Endothelial cell of umbilical vein (primary cell): Measurements from ENCODE around the gene CACNA2D3. TPM values are rescaled to one million over a fixed set of nuclear protein-coding genes. Genes with fewer than 3 reads are reported as not detected.

Experiments
- BruUV-seq: library from RNA; stranded (reverse); fragments of 400-500 nt; replicated peaks from 2 replicates; lab custom pipeline; 2021; lab: Mats Ljungman, UMichigan
- CTCF ChIA-PET: fragments of 300-600, 350-600 bp; sonication (Branson Sonifier 250); formaldehyde crosslinking; loops from one replicate; lab custom pipeline; 2021; ENCODE audit warnings: antibody characterized with exemption, inconsistent platforms; lab: Charles Lee
- POLR2A ChIA-PET: fragments of 300-600, 350-600 bp; sonication (Branson Sonifier 250); formaldehyde crosslinking; loops from one replicate; lab custom pipeline; 2021; ENCODE audit warnings: antibody characterized with exemption, inconsistent platforms; lab: Charles Lee
- DNase-seq: peaks from one replicate; pipeline ENCODE4 v3.0.0-alpha.2; 2011; ENCODE audit warnings: low read depth, low spot score
- FAIRE-seq: peaks from 2 replicates; lab custom pipeline; 2011; peaks lifted over from hg19 to GRCh38; lab: Jason Lieb, UNC
- H2AFZ ChIP-seq: 2 replicates; pipeline ENCODE4 v1.6.0; 2012; ENCODE audit warnings: low read depth, low read length, control low read depth, inconsistent platforms
- H3K27ac ChIP-seq: 2 replicates; pipeline ENCODE4 v1.5.1; 2011; ENCODE audit warnings: low read depth, mild to moderate bottlenecking, control low read depth, low read length, moderate library complexity; ENCODE audit not compliant: insufficient read depth
- H3K27me3 ChIP-seq, 2 experiments: 2 replicates each; pipeline versions ENCODE4 v1.6.0 to v1.6.1; 2011; ENCODE audit warnings: low read length in 2 of 2, mixed read lengths in 1 of 2; ENCODE audit not compliant: control insufficient read depth in 2 of 2, insufficient read depth in 2 of 2
- H3K36me3 ChIP-seq, 2 experiments: 2 replicates in 1 of 2; 3 replicates in 1 of 2; pipeline ENCODE4 v1.5.1; 2011; ENCODE audit warnings: low read length in 2 of 2, mild to moderate bottlenecking in 1 of 2, moderate library complexity in 1 of 2; ENCODE audit not compliant: control insufficient read depth in 2 of 2, insufficient read depth in 2 of 2; ENCODE audit errors: extremely low read depth in 1 of 2
- H3K4me1 ChIP-seq: 3 replicates; pipeline ENCODE4 v1.5.1; 2011; ENCODE audit warnings: mild to moderate bottlenecking, low read length; ENCODE audit not compliant: control insufficient read depth, insufficient read depth; ENCODE audit errors: extremely low read depth
- H3K4me2 ChIP-seq: 2 replicates; pipeline ENCODE4 v1.6.1; 2011; ENCODE audit warnings: low read length, control low read depth, mixed read lengths; ENCODE audit not compliant: insufficient read depth
- H3K4me3 ChIP-seq, 3 experiments: fragments of 200-600 bp in 1 of 3; sonication (generic), shearing (Covaris generic) in 1 of 3; replicated peaks in 1 of 3; 2 replicates each; pipeline ENCODE4 v1.5.1; 2011 to 2016; ENCODE audit warnings: control low read depth in 3 of 3, low read length in 3 of 3, mild to moderate bottlenecking in 2 of 3, inconsistent platforms in 1 of 3, low read depth in 1 of 3, moderate library complexity in 1 of 3; ENCODE audit not compliant: insufficient read depth in 1 of 3
- H3K79me2 ChIP-seq: 2 replicates; pipeline ENCODE4 v1.6.0; 2012; ENCODE audit warnings: low read length, inconsistent platforms; ENCODE audit not compliant: control insufficient read depth, insufficient read depth
- H3K9ac ChIP-seq: replicated peaks from 2 replicates; pipeline ENCODE3; 2011; ENCODE audit warnings: low read length, control low read depth; ENCODE audit not compliant: insufficient read depth; ENCODE audit errors: extremely low read depth
- H3K9me1 ChIP-seq: replicated peaks from 3 replicates; pipeline ENCODE4 v1.6.0; 2011; ENCODE audit warnings: mild to moderate bottlenecking, low read length; ENCODE audit not compliant: control insufficient read depth, insufficient read depth; ENCODE audit errors: extremely low read depth
- H3K9me3 ChIP-seq: replicated peaks from 2 replicates; pipeline ENCODE4 v1.5.1; 2012; ENCODE audit warnings: low read length, inconsistent platforms; ENCODE audit not compliant: control insufficient read depth, insufficient read depth
- H4K20me1 ChIP-seq: replicated peaks from 2 replicates; pipeline ENCODE3; 2011; ENCODE audit warnings: mild to moderate bottlenecking, low read length; ENCODE audit not compliant: control insufficient read depth, insufficient read depth; ENCODE audit errors: extremely low read depth
- EZH2 ChIP-seq: IDR thresholded peaks from 2 replicates; pipeline ENCODE4 v1.6.1; 2012; ENCODE audit warnings: borderline replicate concordance, low read depth, mild to moderate bottlenecking, moderate library complexity, low read length, inconsistent platforms; ENCODE audit not compliant: severe bottlenecking
- FOS ChIP-seq: IDR thresholded peaks from 2 replicates; pipeline ENCODE4 v1.6.1; 2011; ENCODE audit warnings: mild to moderate bottlenecking, low read length, moderate library complexity, borderline replicate concordance; ENCODE audit not compliant: insufficient read depth
- GATA2 ChIP-seq: IDR thresholded peaks from 2 replicates; pipeline ENCODE4 v1.7.0; 2011; ENCODE audit warnings: low read depth, mild to moderate bottlenecking, moderate library complexity, mixed read lengths, low read length; ENCODE audit not compliant: insufficient read length, insufficient read depth
- JUN ChIP-seq: IDR thresholded peaks from 2 replicates; pipeline ENCODE4 v1.6.1; 2011; ENCODE audit warnings: borderline replicate concordance, low read depth; ENCODE audit not compliant: insufficient read length, insufficient read depth
- MYC ChIP-seq: IDR thresholded peaks from one replicate; pipeline ENCODE4 v1.6.1; 2011; ENCODE audit warnings: mild to moderate bottlenecking, low read depth, low read length
- POLR2A ChIP-seq: IDR thresholded peaks from 2 replicates; pipeline ENCODE4 v1.6.1; 2012; ENCODE audit warnings: low read depth, mild to moderate bottlenecking, control low read depth, low read length
- POLR2AphosphoS5 ChIP-seq: IDR thresholded peaks from 2 replicates; pipeline ENCODE4 v1.6.1; 2012; ENCODE audit warnings: low read depth, mild to moderate bottlenecking, control low read depth, low read length, moderate library complexity; ENCODE audit not compliant: insufficient read depth
- dilution Hi-C: fragments of 300-500 bp; cut with MboI; formaldehyde crosslinking; loops from one replicate; pipeline ENCODE4 v1.15.0; 2019; ENCODE audit warnings: low sequenced_read_pairs; ENCODE audit not compliant: extremely low pct_ligation_motif_present
- intact Hi-C: fragments of 100-400 bp; cut with micrococcal nuclease; formaldehyde crosslinking; loops from one replicate; pipeline ENCODE4 v1.10.0; 2022
- polyA plus RNA-seq, 4 experiments: library from polyadenylated mRNA; depleted of rRNA in 3 of 4; stranded (reverse) in 3 of 4; unstranded in 1 of 4; fragments of >200 nt; gene quantifications; 2 replicates each; pipeline versions ENCODE4 v1.2.1 to v1.2.3, GENCODE V29; 2011 to 2012; ENCODE audit warnings: missing spikeins in 1 of 4
- total RNA-seq: library from RNA; stranded (reverse); gene quantifications from 2 replicates; pipeline ENCODE4 v1.2.3, GENCODE V29; 2021
- TF ChIP-seq, protein P1 (sequence below): IDR thresholded peaks from 2 replicates; pipeline ENCODE4 v1.6.1; 2011; ENCODE audit not compliant: insufficient read depth, insufficient read length
- TF ChIP-seq, protein P2 (sequence below), 2 donors: IDR thresholded peaks; 1 replicate in 1 of 2; 2 replicates in 1 of 2; pipeline ENCODE4 v1.5.1; 2011; ENCODE audit warnings: low read length in 2 of 2, mild to moderate bottlenecking in 2 of 2, moderate library complexity in 2 of 2, control low read depth in 1 of 2, inconsistent platforms in 1 of 2, low read depth in 1 of 2; ENCODE audit not compliant: insufficient read depth in 1 of 2; ENCODE audit errors: extremely low read depth in 1 of 2

Gene CACNA2D3
- total and polyA plus RNA-seq, 2 donors (not counting 3 experiments of a cell fraction or from before 2014, with no cell fraction given), result not detected

DNA sequence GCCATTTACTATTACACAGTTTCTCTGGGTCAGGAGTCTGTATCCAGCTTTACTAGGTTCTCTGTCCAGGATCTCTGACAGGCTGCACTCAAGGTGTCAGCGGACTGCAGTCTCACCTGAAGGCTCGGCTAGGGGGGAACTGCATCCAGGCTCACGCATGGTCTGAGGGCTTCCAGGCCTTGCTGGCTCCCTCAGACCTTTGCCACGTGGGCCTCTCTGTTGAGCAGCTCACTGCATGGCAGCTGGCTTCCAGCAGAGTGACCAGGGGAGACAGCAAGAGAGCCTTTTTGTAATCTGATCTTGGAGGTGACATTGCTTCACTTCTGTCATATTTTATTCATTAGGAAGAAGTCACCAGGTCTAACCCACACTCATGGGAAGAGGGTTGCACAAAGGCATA lies 152.3 kb downstream of the CACNA2D3 start:
- no peak overlapping the region for H3K9ac ChIP-seq
- no peaks in the 10 kb centered on the region for H3K27me3 ChIP-seq
- no TSS peak for BruUV-seq
- TF ChIP-seq FOS (no peak), POLR2A (no peak), MYC (no peak)
- no peaks in the 10 kb centered on the region for H3K36me3 ChIP-seq
- FAIRE-seq, result no peak
- ChIA-PET POLR2A (no interaction called here), CTCF (no interaction called here)
- H3K4me2 ChIP-seq, result no peak overlapping the region
- dilution Hi-C loops, result no loop called here
- intact Hi-C loops, result no loop called here
- H4K20me1 ChIP-seq, result no peaks in the 10 kb centered on the region
- H3K27ac ChIP-seq, result no peak overlapping the region
- no peaks in the 10 kb centered on the region for H3K9me1 ChIP-seq
- no peaks in the 10 kb centered on the region for H3K79me2 ChIP-seq
- H3K4me1 ChIP-seq, result no peaks in the 10 kb centered on the region
- DNase-seq, result no peak
- no peak overlapping the region for H2AFZ ChIP-seq
- H3K9me3 ChIP-seq, result no peaks in the 10 kb centered on the region
- H3K4me3 ChIP-seq, result no peak overlapping the region

DNA sequence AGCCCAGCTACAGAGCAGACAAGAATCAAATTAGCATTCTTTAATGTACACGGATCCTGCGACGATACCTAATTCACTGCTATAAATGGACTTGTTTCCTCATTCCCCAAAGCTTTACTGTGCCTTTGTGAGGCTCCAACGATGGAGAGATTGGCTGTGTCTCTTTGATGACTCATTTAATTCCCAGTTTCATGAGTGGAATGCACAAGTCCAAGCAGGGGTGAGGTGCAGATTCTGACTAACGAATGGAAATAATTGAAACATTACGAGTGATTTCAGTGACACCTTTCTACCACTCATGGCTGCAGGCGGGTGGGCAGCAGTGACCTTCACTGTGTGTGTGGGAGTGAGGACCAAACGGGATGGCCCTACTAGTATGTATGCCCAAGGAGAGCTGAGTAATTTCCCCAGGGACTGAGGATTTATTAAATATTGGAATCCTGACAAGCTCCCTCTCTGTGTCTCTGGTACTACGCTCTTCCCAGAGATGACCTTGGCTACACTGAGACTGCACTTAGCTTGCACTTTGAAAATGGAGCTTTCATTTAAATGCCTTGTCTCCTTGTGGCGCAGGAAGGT lies 156.7 kb downstream of the CACNA2D3 start:
- Histone ChIP-seq H4K20me1 (no peaks in the 10 kb centered on the region), H3K9me1 (no peaks in the 10 kb centered on the region), H3K27me3 (no peaks in the 10 kb centered on the region), H3K4me3 (no peak overlapping the region), H3K36me3 (no peaks in the 10 kb centered on the region), H3K4me1 (no peaks in the 10 kb centered on the region), H3K9me3 (peaks cover 4% of the 10 kb centered on the region), H2AFZ (no peak overlapping the region), H3K27ac (no peak overlapping the region), H3K9ac (no peak overlapping the region), H3K4me2 (no peak overlapping the region), H3K79me2 (no peaks in the 10 kb centered on the region)
- ChIA-PET POLR2A (no interaction called here), CTCF (no interaction called here)
- TF ChIP-seq JUN (no peak), POLR2A (no peak), MYC (no peak), EZH2 (no peak), FOS (no peak), POLR2AphosphoS5 (no peak), GATA2 (no peak)
- TF ChIP-seq, protein P1, sequence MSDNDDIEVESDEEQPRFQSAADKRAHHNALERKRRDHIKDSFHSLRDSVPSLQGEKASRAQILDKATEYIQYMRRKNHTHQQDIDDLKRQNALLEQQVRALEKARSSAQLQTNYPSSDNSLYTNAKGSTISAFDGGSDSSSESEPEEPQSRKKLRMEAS, result no peak
- TF ChIP-seq, protein P2, sequence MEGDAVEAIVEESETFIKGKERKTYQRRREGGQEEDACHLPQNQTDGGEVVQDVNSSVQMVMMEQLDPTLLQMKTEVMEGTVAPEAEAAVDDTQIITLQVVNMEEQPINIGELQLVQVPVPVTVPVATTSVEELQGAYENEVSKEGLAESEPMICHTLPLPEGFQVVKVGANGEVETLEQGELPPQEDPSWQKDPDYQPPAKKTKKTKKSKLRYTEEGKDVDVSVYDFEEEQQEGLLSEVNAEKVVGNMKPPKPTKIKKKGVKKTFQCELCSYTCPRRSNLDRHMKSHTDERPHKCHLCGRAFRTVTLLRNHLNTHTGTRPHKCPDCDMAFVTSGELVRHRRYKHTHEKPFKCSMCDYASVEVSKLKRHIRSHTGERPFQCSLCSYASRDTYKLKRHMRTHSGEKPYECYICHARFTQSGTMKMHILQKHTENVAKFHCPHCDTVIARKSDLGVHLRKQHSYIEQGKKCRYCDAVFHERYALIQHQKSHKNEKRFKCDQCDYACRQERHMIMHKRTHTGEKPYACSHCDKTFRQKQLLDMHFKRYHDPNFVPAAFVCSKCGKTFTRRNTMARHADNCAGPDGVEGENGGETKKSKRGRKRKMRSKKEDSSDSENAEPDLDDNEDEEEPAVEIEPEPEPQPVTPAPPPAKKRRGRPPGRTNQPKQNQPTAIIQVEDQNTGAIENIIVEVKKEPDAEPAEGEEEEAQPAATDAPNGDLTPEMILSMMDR (IDR thresholded peaks at IDR 0.05; ENCODE audit: extremely low read depth in 1 of 2, insufficient read depth in 1 of 2, low read depth in 1 of 2, low read length in 2 of 2), result no peak
- no peak for FAIRE-seq
- intact Hi-C loops, result no loop called here
- BruUV-seq, result no TSS peak
- DNase-seq, result no peak
- dilution Hi-C loops, result no loop called here
